Upper lobe of right lung (tissue), 1 donor: ENCODE results near the gene GOSR2. TPM values are rescaled to one million over a fixed set of nuclear protein-coding genes. Genes with fewer than 3 reads are reported as not detected.
"Not testable (repeated sequence)": the region's sequence is repeated elsewhere in the genome, so short reads cannot be mapped to it uniquely, and the experiment has no call there.

Experiments
- ATAC-seq: fragments of 200-7000 bp; cut with Tn5 transposase; one replicate; pipeline ENCODE4 v1.9.1; 2020; ENCODE audit warnings: mild to moderate bottlenecking, moderate library complexity
- DNase-seq: peaks from one replicate; pipeline ENCODE4 v3.0.0-alpha.2; 2020
- H3K27ac ChIP-seq: fragments of 200-600 bp; one replicate; pipeline ENCODE4 v1.8.0; 2022
- H3K27me3 ChIP-seq: fragments of 200-600 bp; one replicate; pipeline ENCODE4 v1.8.0; 2022; ENCODE audit warnings: mild to moderate bottlenecking
- H3K36me3 ChIP-seq: fragments of 200-600 bp; one replicate; pipeline ENCODE4 v1.8.0; 2022
- H3K4me1 ChIP-seq: fragments of 200-600 bp; one replicate; pipeline ENCODE4 v1.8.0; 2022
- H3K4me3 ChIP-seq: fragments of 200-600 bp; one replicate; pipeline ENCODE4 v1.8.0; 2022; ENCODE audit warnings: mild to moderate bottlenecking
- H3K9me3 ChIP-seq: fragments of 200-600 bp; one replicate; pipeline ENCODE4 v1.8.0; 2022
- intact Hi-C: fragments of 100-400 bp; cut with DNase I; formaldehyde crosslinking; loops from one replicate; pipeline ENCODE4 v1.11.0; 2022
- total RNA-seq: library from RNA; stranded (reverse); fragmentation: NEBNext Ultra II Directional; extraction: Animal tissue kit (Norgen Biotek cat#: 25700); gene quantifications from one replicate; pipeline ENCODE4 v1.2.1, GENCODE V29; 2021
- TF ChIP-seq, protein P1 (sequence below): fragments of 200-600 bp; IDR thresholded peaks from one replicate; pipeline ENCODE4 v1.8.0; 2022; ENCODE audit warnings: antibody characterized with exemption
- donor health status: DM: no; HTN: yes; CAD: no; lungs with severe emphysema.

Gene GOSR2
- total RNA-seq, 1 donor from 2014 or later, result 66.5 TPM

DNA sequence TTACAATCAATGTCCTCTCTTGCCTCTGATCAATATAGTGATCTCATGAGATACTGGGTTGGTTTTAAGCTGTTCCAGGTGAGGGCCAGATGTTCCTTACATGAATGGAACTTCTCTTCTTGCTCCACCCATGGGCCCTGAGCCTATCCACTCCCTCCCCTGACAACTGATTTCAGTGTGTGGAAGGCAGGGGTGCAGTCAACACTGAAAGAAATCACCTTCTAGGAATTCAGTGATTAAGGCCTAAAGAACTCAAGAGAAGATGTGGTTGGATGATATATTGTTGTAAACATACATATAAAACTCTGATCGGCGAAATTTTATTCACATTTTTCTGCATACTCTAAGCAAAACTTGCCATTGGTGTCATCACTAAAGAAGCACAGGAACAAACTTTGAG lies 6.7 kb upstream of the GOSR2 start:
- no peaks in the 10 kb centered on the region for H3K9me3 ChIP-seq
- DNase-seq, result no peak
- TF ChIP-seq, protein P1, sequence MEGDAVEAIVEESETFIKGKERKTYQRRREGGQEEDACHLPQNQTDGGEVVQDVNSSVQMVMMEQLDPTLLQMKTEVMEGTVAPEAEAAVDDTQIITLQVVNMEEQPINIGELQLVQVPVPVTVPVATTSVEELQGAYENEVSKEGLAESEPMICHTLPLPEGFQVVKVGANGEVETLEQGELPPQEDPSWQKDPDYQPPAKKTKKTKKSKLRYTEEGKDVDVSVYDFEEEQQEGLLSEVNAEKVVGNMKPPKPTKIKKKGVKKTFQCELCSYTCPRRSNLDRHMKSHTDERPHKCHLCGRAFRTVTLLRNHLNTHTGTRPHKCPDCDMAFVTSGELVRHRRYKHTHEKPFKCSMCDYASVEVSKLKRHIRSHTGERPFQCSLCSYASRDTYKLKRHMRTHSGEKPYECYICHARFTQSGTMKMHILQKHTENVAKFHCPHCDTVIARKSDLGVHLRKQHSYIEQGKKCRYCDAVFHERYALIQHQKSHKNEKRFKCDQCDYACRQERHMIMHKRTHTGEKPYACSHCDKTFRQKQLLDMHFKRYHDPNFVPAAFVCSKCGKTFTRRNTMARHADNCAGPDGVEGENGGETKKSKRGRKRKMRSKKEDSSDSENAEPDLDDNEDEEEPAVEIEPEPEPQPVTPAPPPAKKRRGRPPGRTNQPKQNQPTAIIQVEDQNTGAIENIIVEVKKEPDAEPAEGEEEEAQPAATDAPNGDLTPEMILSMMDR, result no peak
- no peaks in the 10 kb centered on the region for H3K4me1 ChIP-seq
- ATAC-seq, result no peak
- no peak overlapping the region for H3K27ac ChIP-seq
- H3K36me3 ChIP-seq, result no peaks in the 10 kb centered on the region
- intact Hi-C loops, result no loop called here
- H3K27me3 ChIP-seq, result no peaks in the 10 kb centered on the region
- H3K4me3 ChIP-seq, result no peak overlapping the region

DNA sequence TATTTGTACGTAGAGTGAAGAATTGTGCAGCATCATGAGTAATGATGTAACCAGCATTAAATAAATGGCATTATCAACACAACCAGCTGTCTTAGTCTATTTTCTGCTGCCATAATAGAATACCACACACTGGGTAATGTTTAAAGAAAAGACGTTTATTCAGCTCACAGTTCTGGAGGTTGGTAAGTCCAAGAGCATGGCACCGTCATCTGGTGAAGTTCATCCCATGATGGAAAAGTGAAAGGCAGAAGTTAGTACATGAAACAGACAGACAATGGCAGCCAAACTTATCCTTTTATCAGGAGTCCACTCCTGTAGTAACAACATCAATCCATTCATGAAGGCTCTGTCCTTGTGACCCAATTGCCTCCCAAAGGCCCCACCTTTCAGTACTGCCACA lies 6.3 kb upstream of the GOSR2 start:
- H3K4me1 ChIP-seq, result no peaks in the 10 kb centered on the region
- no peaks in the 10 kb centered on the region for H3K27me3 ChIP-seq
- intact Hi-C loops, result no loop called here
- H3K36me3 ChIP-seq, result no peaks in the 10 kb centered on the region
- ATAC-seq (no peak), DNase-seq (no peak)
- TF ChIP-seq, protein P1, result no peak
- no peak overlapping the region for H3K4me3 ChIP-seq
- no peaks in the 10 kb centered on the region for H3K9me3 ChIP-seq
- H3K27ac ChIP-seq, result no peak overlapping the region

DNA sequence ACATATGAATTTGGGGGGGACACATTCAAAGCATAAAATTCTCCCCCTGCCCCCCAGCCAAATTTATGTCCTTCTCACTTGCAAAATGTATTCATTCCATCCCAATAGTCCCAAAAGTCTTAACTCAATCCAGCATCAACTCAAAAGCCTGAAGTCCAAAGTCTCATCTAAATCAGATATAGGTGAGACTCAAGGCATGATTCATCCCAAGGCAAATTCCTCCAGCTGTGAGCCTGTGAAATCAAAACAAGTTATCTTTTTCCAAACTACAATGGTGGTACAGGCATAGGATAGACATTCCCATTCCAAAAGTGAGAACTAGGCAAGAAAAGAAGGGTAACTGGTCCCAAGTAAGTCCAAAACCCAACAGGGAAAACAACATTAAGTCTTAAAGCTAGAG lies 5.9 kb upstream of the GOSR2 start:
- H3K27me3 ChIP-seq, result no peaks in the 10 kb centered on the region
- DNase-seq (no peak), ATAC-seq (no peak)
- H3K4me3 ChIP-seq, result no peak overlapping the region
- H3K27ac ChIP-seq, result no peak overlapping the region
- no peaks in the 10 kb centered on the region for H3K4me1 ChIP-seq
- intact Hi-C loops, result no loop called here
- H3K36me3 ChIP-seq, result no peaks in the 10 kb centered on the region
- H3K9me3 ChIP-seq, result no peaks in the 10 kb centered on the region
- TF ChIP-seq, protein P1, result no peak

DNA sequence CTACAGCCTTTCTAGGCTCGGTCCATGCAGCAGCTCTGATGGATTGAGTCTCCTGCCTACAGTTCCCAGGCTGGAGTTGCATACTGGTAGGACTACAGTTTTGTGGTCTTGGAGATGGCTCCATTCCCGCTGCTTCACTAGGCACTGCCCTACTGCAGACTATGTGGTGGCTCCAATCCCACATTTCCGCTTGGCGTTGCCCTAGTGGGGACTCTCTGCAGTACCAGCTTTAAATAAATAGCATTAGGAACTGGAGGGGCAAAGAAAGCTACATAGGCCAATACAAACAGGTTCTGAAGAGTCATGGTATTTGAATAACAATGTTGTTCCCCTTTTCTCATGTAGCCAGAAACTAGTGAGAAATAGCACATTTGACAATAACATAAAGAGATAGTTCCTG lies 5.4 kb upstream of the GOSR2 start:
- H3K9me3 ChIP-seq, result no peaks in the 10 kb centered on the region
- no peak for DNase-seq
- ATAC-seq, result no peak
- intact Hi-C loops, result no loop called here
- no peaks in the 10 kb centered on the region for H3K4me1 ChIP-seq
- TF ChIP-seq, protein P1, result no peak
- no peak overlapping the region for H3K4me3 ChIP-seq
- H3K27me3 ChIP-seq, result no peaks in the 10 kb centered on the region
- no peaks in the 10 kb centered on the region for H3K36me3 ChIP-seq
- no peak overlapping the region for H3K27ac ChIP-seq

DNA sequence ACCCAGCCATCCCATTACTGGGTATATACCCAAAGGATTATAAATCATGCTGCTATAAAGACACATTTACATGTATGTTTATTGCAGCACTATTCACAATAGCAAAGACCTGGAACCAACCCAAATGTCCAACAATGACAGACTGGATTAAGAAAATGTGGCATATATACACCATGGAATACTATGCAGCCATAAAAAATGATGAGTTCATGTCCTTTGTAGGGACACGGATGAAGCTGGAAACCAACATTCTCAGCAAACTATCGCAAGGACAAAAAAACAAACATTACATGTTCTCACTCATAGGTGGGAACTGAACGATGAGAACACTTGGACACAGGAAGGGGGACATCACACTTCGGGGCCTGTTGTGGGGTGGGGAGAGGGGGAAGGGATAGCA lies 998 bp upstream of the GOSR2 start:
- peak overlapping the region; percentile 79 for H3K4me3 ChIP-seq

DNA sequence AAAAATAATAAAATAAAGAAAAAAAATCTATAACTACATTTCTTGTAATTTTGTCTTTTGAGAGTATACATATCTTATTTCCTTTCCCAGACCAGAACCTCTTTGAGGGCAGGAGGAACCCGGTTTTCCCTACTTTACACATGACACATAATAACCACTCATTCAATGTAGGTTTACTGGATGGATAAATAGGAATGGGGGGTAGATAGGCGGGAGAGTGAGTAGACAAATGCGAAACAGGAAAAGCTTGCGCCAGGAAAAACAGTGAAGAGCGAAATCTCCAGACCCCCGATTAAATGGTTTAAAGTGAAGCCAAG lies 515 bp upstream of the GOSR2 start:
- no peak for DNase-seq
- Histone ChIP-seq H3K36me3 (no peaks in the 10 kb centered on the region), H3K4me3 (peak overlapping the region; percentile 79), H3K27ac (peak overlapping the region; percentile 98), H3K9me3 (no peaks in the 10 kb centered on the region), H3K27me3 (no peaks in the 10 kb centered on the region), H3K4me1 (peaks cover 20% of the 10 kb centered on the region)
- TF ChIP-seq, protein P1, result no peak
- intact Hi-C loops, result no loop called here
- ATAC-seq, result no peak

More for the DNA sequence above, 998 bp upstream of the GOSR2 start:
- H3K36me3 ChIP-seq, intact Hi-C loops, ATAC-seq, DNase-seq, H3K27me3 ChIP-seq, H3K27ac ChIP-seq, H3K9me3 ChIP-seq: not testable (repeated sequence)
- peaks cover 20% of the 10 kb centered on the region for H3K4me1 ChIP-seq
